HG03521 (cell line): Measurements from ENCODE around the gene PCNT.

Experiments
- ATAC-seq: cut with Tn5 transposase; IDR thresholded peaks from one replicate; pipeline ENCODE4 v1.9.1; 2021; ENCODE audit warnings: mild to moderate bottlenecking, moderate library complexity; ENCODE audit not compliant: unreplicated experiment

Gene PCNT

DNA sequence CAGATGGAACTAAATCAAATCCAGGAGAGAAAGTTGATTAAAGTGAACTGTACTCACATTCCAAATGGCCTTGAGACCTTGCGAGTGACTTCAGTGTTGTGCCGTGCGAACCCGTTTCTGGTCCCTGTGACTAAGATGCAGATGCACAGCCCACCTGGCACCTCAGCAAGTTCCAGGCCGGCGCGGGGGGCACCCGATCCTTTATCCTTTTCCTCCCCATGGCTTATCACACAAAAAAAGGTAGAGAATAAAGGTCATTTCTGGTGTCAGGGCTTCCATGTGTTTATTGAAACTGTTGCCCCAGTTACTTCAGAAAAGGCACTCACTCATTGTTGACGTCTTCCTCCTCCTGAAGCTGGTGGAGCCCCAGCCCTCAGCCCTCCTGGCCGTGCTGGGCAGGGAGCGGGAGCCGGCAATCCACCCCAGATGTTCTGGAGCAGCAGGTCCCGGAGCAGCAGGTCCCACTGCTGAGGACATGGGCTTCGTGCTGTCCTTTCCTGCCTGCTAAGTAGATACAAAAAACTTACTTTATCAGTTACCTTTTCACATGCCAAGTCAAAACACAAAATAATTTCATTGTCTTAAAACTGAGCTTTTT lies 53.0 kb downstream of the PCNT start:
- no peak for ATAC-seq

DNA sequence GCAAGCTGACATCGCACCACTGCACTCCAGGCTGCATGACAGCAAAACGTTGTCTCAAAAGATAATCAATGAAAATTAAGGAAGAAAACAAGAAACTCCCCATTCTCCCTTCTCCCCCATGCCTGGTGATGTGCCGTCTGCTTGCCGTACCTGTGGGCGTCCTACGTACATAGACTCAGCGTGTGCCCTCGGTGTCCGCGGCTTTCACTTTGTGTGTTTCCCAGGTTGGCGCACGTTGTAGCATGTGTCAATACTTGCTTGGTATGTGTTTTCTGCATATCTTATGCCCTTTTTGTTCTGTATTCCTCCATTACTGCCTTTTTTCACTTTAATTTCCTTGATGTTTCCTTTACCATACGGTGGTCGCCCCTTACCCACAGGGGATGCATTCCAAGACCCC lies 53.8 kb downstream of the PCNT start:
- no peak for ATAC-seq

DNA sequence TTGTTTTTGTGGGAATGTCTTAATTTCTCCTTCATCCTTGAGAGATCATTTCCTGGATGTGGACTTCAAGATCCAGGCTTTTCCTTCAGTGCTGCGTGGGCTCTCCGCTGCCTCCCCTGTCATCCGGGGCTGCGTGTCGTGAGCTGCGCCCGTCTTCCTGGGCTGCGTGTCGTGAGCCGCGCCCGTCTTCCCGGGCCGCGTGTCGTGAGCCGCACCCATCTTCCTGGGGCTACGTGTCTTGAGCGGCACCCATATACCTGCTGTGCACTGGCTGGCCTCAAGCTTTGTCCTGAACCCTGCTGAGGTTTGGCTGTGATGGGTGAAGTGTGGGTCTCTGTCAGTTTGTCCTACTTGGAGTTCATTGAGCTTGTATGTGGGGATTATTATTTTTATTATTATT lies 55.1 kb downstream of the PCNT start:
- ATAC-seq: no peak

DNA sequence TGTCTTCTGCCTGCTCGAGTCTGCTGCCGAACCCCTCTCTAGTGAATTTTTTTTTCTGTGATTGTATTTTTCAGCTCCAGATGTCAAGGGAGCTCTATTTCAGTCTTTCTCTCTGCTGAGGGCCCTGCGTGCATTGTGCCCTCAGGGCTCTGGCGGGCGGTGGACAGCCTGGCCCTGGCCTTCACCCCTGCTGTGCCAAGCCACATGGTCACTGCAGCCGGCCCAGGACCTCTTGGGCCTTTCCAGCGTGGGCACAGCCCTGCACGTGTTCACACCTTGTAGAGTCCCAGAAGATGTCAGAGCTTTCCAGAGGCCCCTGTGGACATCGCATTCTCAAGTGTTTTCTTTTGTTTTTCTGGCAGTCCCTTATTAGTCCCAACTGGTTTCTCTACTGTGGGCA lies 55.7 kb downstream of the PCNT start:
- ATAC-seq: no peak

DNA sequence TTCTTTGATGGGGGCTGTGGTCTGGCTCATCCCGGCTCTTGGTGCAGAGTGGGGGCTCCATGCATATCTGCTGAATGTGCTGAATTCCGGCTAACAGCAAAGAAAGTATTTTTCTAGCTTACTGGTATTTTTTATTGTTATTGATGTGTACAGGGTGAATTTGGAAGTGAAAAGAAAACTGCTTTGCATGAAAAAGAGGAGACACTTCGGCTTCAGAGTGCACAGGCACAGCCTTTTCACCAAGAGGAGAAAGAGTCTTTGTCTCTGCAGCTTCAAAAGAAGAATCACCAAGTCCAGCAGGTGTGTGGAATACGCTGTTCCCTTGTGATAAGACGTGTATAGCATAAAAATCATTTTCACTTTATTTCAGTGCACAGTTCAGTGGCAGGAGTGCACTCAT lies 57.6 kb downstream of the PCNT start:
- no peak for ATAC-seq

DNA sequence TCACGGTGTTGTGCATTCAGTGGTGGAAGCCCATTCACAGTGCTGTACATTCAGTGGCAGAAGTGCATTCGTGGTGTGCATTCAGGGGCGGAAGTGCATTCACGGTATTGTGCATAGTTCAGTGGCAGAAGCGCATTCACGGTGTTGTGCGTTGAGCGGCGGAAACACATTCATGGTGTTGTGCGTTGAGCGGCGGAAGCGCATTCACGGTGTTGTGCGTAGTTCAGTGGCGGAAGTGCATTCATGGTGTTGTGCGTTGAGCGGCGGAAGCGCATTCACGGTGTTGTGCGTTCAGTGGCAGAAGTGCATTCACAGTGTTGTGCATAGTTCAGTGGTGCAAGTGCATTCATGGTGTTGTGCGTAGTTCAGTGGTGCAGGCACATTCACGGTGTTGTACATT lies 60.6 kb downstream of the PCNT start:
- ATAC-seq: no peak

DNA sequence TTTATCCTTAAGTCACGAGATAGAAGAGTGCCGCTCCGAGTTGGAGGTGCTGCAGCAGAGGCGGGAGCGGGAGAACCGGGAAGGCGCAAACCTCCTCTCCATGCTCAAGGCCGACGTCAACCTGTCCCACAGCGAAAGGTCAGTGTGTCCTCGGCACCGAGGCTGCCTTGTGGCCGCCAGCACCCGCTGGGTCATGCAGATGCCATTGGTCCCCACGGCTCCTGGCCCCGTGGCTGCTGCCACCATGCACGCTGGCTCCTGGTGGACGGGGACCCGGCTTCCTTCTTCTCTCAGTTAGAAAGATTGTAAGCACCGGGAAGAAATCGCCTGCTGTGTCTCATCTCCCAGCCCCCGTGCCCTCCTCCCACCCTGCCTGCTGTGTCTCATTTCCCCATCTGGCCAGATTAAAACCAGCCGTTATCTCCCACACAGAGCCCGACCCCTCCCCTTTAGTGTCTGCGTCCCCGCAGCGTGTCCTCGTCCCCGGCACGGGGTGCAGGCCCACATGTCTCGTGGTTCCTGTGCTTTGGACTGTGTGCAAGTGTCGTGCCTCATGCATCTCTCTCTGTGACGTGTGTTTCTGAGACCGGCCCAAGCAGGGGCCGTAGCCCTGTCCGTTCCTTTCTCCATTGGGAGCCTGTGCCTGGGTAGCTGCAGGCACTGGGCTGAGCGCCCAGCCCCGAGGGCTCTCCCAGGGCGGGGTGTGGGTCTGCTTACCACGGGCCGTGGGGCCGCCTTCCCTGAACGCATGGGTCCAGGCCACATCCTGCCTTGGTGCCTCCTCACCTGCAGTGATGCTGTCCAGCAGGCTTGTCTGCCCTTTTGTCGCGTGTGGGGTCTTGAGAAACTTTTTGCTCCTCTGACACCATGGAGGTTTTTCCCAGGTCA lies 62.1 kb downstream of the PCNT start:
- no peak for ATAC-seq

DNA sequence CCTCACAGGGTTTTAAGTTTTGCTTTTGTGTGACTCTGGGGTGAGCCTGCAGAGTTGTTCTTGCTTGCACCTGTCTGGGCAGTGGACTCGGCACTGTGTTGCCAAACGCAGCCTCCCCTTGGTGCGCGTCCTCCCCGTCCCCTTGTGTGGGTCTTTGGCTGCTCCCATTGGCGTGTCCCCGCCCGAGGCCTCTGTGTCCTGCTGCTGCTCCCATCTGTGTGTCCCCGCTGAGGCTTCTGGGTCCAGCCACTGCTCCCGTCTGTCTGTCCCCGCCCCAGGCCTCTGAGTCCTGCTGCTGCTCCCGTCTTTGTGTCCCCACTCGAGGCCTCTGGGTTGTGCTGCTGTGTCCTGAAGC lies 62.8 kb downstream of the PCNT start:
- no peak for ATAC-seq

DNA sequence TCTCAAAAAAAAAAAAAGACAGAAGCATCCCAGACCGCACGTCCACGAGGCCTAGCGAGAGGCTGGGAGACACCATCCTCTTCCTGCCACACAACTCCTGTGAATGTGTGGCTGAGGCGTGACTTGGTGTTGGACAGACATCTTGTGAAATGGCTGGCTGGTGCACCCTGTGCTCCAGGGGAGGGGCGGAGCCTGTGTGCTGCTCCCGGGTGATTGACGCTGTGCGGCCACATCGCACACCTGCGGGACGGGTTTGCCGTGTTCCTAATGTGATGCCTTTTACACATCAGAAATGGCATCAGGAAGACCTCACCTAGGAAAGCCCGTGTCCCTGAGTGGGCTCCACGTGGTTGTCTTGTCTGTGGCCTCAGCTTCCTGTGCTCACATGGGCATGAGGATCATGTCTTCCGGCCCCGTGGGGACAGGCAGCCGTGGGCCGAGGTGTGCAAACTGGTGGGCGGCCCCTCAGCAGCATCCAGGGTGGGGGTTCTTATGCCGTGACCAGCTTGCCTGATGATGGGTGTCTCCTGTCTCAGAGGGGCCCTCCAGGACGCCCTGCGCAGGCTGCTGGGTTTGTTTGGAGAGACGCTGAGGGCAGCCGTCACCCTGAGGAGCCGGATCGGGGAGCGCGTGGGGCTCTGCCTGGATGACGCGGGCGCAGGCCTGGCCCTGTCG lies 64.4 kb downstream of the PCNT start:
- ATAC-seq: no peak

DNA sequence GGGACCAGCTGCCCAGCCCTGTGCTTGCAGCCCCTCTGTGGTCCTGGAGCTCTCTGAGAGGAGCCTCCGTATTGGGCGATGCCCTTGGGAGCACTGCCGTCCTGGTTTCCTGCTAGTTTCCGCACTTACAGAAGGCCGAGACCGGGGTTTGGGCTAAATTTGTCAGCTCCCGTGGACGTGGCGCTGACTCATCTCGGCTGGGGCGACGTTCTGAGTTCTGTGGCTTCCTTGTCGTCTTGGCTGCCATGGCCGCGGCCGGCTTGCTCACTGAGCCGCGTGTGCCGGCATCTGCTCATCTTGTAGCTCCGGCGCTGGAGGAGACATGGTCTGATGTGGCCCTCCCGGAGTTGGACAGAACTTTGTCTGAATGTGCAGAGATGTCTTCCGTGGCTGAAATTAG lies 64.9 kb downstream of the PCNT start:
- ATAC-seq: no peak

DNA sequence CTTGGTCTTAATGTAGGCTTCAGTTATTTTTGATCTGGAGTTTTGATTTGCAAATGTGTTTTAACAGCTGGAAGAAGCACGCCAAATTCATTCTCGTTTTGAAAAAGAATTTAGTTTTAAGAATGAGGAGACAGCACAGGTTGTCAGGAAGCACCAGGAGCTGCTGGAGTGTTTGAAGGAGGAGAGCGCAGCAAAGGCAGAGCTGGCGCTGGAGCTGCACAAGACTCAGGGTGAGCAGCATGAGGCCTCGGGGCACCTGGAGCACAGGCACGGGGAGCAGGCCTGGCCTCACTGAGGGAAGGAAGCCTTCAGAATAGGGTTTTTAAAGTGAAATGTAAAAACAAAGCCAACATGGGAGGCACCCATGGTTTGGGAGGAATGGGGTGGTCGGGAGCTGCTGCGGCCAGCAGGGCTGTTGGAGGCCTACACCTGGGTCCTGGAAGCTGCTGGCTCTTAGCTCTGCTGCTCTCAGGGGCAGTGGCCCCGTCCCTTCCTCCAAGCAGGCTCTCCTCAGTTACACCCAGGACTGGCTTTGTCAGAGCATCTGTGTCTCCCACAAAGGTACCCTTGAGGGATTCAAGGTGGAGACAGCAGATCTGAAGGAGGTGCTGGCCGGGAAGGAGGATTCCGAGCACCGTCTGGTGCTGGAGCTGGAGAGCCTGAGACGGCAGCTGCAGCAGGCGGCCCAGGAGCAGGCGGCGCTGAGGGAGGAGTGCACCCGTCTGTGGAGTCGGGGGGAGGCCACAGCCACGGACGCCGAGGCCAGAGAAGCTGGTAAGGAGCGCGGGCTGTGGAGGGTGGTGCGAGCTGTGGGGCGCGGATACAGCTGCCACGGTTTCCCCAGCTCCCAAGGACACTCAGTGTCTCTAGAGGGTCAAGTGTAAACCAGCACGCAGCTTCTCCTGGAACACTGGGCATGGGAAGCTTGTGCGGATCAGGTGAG lies 66.9 kb downstream of the PCNT start:
- ATAC-seq: no peak

DNA sequence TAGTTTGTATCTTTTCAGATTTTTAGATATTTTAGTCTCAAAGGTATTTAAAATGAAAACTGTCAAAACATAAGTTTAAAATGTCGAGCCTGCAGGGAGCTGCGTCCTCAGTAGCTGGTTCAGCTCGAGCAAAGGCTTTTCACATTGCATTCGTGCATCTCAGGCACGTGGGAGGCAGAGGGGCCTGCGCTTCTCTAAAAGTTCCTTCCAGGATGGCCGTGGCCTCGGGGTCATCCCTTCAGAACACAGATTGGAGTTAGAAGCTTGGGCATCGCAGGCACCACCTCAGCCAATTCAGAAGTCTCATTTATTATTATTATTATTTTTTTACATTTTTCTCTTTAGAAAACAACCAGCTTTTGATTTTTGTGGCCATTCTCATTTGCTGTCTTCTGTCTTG lies 67.8 kb downstream of the PCNT start:
- ATAC-seq: no peak

DNA sequence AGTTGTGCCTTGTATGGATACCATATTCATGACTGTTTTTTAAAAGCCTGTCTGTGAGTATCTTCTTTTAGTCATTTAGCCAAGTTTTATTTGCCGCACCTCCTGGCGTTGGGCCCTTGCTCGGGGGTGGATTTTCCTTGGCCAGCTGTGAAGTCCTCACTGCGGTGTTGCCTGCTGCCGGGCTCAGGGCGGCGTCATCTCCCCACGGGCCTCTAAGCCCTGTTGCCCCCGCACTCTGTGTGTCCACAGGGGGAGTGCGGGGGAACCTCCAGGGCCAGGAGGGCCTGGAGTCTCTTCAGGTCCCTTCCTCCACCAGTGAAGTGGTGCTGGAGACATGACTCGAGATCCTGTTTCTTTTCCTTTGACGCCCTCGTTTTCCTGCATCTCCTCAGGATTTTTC lies 69.0 kb downstream of the PCNT start:
- ATAC-seq: no peak

DNA sequence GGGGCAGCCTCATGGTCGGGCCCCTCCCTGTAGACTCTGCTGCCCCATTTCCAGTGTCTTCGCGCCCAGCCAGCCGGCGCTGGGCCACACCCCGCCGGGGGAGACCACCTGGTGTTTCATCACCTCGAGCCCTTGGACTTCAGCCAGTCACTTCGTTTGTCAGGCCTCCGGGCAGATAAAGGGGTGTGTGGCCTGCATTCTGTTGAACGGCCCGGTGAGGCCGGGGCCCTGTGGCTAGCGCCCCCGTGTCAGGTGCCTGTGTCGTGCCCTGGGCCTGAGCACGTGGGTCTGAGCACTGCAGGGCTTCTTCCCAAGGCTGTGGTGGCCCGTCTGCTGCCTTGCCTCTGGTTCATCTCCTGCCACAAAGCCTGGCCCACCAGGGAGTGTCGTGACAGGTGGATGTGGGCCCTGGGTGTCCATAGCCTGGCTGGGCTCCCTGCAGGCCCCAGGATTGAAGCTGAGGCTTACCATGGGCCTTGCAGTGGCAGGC lies 69.5 kb downstream of the PCNT start:
- ATAC-seq: no peak

DNA sequence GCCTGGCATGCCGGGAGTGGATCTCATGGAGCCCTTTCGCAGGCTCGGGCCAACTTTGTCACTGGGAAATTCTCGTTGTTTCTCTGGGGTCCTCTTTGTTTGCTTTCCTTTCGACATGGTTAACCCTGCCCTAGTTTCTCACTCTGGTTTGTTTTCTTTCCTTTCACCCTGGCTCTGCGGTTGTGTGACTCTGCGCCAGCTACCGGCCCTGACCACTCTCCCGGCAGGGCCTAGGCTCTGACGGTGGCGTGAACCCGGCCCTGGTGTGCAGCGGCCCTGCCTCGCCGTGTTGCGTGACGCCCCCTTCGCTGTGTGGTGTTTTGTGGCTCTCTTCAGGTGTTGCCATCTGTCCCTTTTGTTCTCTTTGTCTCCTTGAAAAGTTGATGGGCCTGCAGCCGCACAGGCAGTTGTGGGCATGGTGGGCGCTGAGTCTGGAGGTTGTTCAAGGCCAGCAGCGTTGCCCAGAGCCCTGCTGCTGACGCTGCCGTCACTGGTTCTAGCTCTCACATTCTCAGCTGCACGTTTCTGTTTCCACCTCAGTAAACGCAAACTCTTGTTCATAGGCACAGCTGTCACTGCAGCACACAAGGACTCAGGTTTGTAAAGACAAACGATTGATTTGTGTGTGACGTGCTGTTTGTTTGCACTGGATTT lies 70.1 kb downstream of the PCNT start:
- ATAC-seq: no peak

DNA sequence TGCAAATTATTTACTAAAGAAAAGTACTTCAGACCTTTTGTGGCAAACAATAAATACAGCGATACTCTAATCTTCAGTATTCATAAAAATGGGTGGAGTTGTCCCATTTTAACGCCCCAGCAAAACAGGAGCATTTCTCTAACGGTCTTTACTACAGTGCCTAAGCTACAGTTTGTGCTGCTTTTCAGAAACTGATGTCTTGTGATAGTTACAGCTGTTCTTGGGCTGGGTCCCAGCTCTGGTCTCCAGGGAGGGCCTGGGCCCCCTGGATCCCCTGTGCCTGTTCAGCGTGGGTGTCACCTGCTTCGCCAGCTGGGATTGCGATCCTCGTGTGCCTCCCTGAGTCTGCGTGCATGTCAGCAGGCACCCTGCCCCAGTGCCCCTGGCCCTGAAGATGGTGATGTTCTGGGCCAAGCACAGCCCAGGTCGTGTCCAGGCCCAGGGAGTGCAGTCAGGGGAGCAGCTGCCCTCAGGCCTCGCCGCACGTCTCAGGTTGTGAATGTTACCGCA lies 70.7 kb downstream of the PCNT start:
- no peak for ATAC-seq

DNA sequence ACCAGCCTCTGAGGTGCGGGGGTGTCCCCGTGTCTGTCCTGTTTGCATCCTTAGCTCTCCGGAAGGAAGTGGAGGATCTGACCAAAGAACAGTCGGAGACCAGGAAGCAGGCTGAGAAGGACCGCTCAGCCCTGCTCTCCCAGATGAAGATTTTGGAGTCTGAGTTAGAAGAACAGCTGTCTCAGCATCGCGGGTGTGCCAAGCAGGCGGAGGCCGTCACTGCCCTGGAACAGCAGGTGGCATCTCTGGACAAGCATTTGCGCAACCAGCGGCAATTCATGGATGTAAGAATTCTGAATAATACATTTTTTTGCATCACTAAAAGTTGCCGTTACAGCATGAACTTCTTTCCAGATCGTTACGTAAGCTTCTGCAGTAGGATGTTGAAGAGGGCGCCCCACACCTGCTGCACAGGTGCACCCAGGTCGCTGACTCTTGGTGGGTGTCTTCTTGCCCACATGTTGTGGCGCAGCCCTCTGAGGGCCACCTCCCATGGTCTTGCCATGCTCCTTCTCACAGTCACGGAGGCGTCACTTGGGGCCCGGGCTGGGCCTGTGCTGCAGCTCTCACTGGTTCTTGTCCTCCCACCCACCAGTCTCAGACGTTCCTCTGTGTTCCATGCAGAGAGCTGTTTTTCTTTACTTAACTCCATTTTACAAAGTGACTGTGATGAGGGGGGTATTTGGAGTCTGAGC lies 73.4 kb downstream of the PCNT start:
- ATAC-seq: no peak

DNA sequence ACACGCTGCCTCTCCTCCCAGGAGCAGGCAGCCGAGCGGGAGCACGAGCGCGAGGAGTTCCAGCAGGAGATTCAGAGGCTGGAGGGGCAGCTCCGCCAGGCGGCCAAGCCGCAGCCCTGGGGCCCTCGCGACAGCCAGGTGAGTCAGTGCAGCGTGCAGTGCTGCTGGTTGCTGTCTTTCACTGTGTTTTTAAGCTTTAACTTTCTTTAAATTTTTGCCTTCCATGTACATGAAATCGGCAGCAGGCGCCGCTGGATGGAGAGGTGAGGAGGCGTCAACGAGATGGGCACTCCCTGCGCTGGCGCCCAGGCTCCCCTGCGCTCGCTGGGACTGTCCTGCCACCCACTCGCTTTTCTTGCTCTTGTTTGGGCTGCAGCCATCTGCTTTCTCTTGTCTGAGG lies 74.0 kb downstream of the PCNT start:
- no peak for ATAC-seq

DNA sequence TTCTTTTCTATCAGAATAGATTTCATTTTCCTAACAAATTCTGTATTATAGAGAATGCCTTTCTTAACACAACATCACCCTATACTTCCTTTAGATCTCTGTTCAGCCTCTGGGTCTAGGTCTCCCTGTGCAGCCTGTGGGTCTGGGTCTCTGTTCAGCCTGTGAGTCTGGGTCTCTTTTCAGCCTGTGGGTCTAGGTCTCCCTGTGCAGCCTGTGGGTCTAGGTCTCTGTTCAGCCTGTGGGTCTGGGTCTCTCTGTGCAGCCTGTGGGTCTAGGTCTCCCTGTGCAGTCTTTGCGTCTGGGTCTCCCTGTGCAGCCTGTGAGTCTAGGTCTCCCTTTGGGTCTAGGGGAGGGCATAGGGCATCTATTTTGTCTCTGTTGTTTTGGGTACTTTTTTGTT lies 75.2 kb downstream of the PCNT start:
- ATAC-seq: no peak

DNA sequence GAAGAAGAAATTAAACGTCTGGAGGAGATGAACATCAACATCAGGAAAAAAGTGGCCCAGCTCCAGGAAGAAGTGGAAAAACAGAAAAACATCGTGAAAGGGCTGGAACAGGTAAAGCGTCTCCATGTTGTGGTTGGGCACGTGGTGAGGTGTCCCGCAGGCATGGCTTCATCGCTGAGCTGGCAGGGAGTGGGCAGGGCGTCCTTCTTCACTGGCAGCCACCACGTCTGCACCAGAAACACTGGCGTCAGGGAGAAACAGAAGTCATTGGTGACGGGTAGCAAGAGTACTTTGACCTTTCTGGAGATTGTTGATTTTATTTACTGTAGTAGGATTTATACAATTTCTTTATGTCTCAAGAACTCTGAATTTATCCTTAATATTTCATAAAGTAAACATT lies 75.7 kb downstream of the PCNT start:
- ATAC-seq: no peak
